ACHN (cell line): ENCODE data around the gene KAZALD1.

Experiments
- DNase-seq: peaks from one replicate; pipeline ENCODE4 v3.0.0-alpha.2; 2015
- in situ Hi-C: cut with HindIII; loops from 2 replicates; pipeline ENCODE4 v1.10.0; 2017; ENCODE audit warnings: low sequenced_read_pairs, low pct_ligation_motif_present, low pct_unique_long_range_greater_than_20kb

The KAZALD1 gene

GRCh38 chr10:101061624-101062231, at the start of gene KAZALD1:
KAZALD1 (plus strand) TSS chr10:101061989; CDS start chr10:101062593, 604 bp downstream.
- DNase-seq = no peak
- in situ Hi-C loops = no loop called here

- DNase-seq = peak; percentile 98
- in situ Hi-C loops = no loop called here
Observed at GRCh38 chr10:101012525-101013364, 49.0 kb upstream of the KAZALD1 start.

GRCh38 chr10:101013365-101013825, 48.4 kb upstream of the KAZALD1 start:
- in situ Hi-C loops = no loop called here
- no peak for DNase-seq

GRCh38 chr10:101014230-101014884, 47.4 kb upstream of the KAZALD1 start:
- in situ Hi-C loops = no loop called here
- DNase-seq = peak; percentile 76

- in situ Hi-C loops = no loop called here
- peak; percentile 84 for DNase-seq
Observed at GRCh38 chr10:101014966-101015581, 46.7 kb upstream of the KAZALD1 start.

- DNase-seq = no peak
- in situ Hi-C loops = no loop called here
Observed at GRCh38 chr10:101015582-101015973, 46.2 kb upstream of the KAZALD1 start.

- in situ Hi-C loops = no loop called here
- no peak for DNase-seq
Observed at GRCh38 chr10:101016814-101017213, 45.0 kb upstream of the KAZALD1 start.

GRCh38 chr10:101018118-101018599, 43.6 kb upstream of the KAZALD1 start:
- DNase-seq = no peak
- in situ Hi-C loops = no loop called here

GRCh38 chr10:101018600-101019439, 43.0 kb upstream of the KAZALD1 start:
- in situ Hi-C loops = no loop called here
- peak; percentile 91 for DNase-seq

- DNase-seq = no peak
- in situ Hi-C loops = no loop called here
Observed at GRCh38 chr10:101019440-101019703, 42.4 kb upstream of the KAZALD1 start.

GRCh38 chr10:101020427-101021075, 41.2 kb upstream of the KAZALD1 start:
- in situ Hi-C loops = no loop called here
- no peak for DNase-seq

- in situ Hi-C loops = no loop called here
- DNase-seq = no peak
Observed at GRCh38 chr10:101021239-101021638, 40.5 kb upstream of the KAZALD1 start.

GRCh38 chr10:101021692-101022251, 40.0 kb upstream of the KAZALD1 start:
- in situ Hi-C loops = no loop called here
- DNase-seq = no peak

GRCh38 chr10:101022967-101023705, 38.7 kb upstream of the KAZALD1 start:
- in situ Hi-C loops = no loop called here
- DNase-seq = no peak

- in situ Hi-C loops = no loop called here
- no peak for DNase-seq
Observed at GRCh38 chr10:101027106-101027720, 34.6 kb upstream of the KAZALD1 start.

GRCh38 chr10:101028446-101029337, 33.1 kb upstream of the KAZALD1 start:
- in situ Hi-C loops = no loop called here
- peak; percentile 69 for DNase-seq
